T-helper 1 cell treated with Interleukin-12 subunit alpha and Interleukin-12 subunit beta and Interleukin-4 antibody, amounts not matched to agents 30 μg/mL and 1 μg/mL, for 36 hours (primary cell): ENCODE measurements around the gene KDM2B.

Experiments used
- H3K27ac Mint-ChIP-seq: one replicate; pipeline ENCODE4 v1.8.0; 2021; ENCODE audit warnings: mild to moderate bottlenecking, mixed read lengths
- H3K27me3 Mint-ChIP-seq: one replicate; pipeline ENCODE4 v1.8.0; 2021; ENCODE audit warnings: low read depth, mixed read lengths
- H3K36me3 Mint-ChIP-seq: one replicate; pipeline ENCODE4 v1.8.0; 2021; ENCODE audit warnings: low read depth, mixed read lengths
- H3K4me1 Mint-ChIP-seq: one replicate; pipeline ENCODE4 v1.8.0; 2021; ENCODE audit warnings: low read depth, mixed read lengths
- H3K4me3 Mint-ChIP-seq: one replicate; pipeline ENCODE4 v1.8.0; 2021; ENCODE audit warnings: mild to moderate bottlenecking, moderate library complexity, mixed read lengths
- H3K9me3 Mint-ChIP-seq: one replicate; pipeline ENCODE4 v1.8.0; 2021; ENCODE audit warnings: mixed read lengths

KDM2B gene

GRCh38 chr12:121467638-121468498 lies 113.0 kb downstream of the KDM2B start:
- H3K4me3 Mint-ChIP-seq, result no peak overlapping the region
- H3K36me3 Mint-ChIP-seq, result no peaks in the 10 kb centered on the region
- H3K27ac Mint-ChIP-seq, result no peak overlapping the region
- peaks cover 15% of the 10 kb centered on the region for H3K27me3 Mint-ChIP-seq
- peaks cover 17% of the 10 kb centered on the region for H3K4me1 Mint-ChIP-seq
- no peaks in the 10 kb centered on the region for H3K9me3 Mint-ChIP-seq

GRCh38 chr12:121466794-121467637 lies 113.8 kb downstream of the KDM2B start:
- H3K27ac Mint-ChIP-seq, result no peak overlapping the region
- peaks cover 19% of the 10 kb centered on the region for H3K4me1 Mint-ChIP-seq
- no peak overlapping the region for H3K4me3 Mint-ChIP-seq
- peaks cover 15% of the 10 kb centered on the region for H3K27me3 Mint-ChIP-seq
- no peaks in the 10 kb centered on the region for H3K36me3 Mint-ChIP-seq
- no peaks in the 10 kb centered on the region for H3K9me3 Mint-ChIP-seq

DNA sequence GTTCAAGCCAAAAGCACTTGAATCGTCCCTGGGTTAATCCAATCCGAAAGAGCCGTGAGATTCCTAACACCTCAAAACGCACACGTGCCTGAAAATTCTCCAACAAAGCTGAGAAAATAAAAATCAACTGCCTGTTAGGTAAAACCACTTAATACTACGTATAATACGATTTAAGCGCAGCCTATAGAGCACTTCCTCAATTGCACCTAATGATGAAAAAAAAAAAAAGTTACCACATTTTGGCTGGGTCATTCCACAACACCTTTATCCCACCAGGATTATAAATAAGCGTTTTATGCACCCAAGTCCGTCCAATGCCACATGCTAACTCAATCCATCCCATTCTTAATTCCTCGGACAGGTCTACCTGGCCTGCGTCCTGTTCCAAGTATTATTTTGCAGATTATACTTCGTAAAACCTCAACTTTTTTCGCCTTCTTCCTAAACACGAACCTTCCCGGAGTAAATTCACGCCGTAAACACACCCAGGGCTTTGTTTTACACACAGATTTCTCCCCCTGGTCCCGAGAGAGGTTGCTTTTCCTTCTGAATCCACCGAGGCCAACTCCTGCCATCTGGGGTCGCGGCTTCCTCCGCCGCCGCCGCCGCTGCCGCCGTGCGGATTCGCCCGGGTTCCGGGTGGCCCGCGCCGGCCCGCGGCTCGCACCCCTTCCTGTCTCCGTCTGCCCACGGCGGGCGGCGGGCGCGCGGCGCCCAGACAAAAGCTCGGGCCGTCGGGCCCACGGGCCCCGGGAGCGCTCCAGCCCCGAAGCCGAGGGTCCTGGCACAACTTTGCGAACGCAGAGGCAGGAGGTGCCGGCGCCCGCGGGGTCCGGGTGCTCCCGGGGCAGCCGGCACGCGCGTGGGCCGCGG lies 114.7 kb downstream of the KDM2B start:
- Mint-ChIP-seq H3K4me1 (peaks cover 25% of the 10 kb centered on the region), H3K36me3 (no peaks in the 10 kb centered on the region), H3K9me3 (no peaks in the 10 kb centered on the region), H3K27me3 (peaks cover 11% of the 10 kb centered on the region), H3K27ac (peak overlapping the region; percentile 87), H3K4me3 (peak overlapping the region; percentile 94)

- H3K36me3 Mint-ChIP-seq, result no peaks in the 10 kb centered on the region
- H3K27me3 Mint-ChIP-seq, result peaks cover 4% of the 10 kb centered on the region
- peaks cover 33% of the 10 kb centered on the region for H3K4me1 Mint-ChIP-seq
- no peaks in the 10 kb centered on the region for H3K9me3 Mint-ChIP-seq
- H3K4me3 Mint-ChIP-seq, result no peak overlapping the region
- H3K27ac Mint-ChIP-seq, result no peak overlapping the region
These were observed 116.5 kb downstream of the KDM2B start for GRCh38 chr12:121464331-121464730.

DNA sequence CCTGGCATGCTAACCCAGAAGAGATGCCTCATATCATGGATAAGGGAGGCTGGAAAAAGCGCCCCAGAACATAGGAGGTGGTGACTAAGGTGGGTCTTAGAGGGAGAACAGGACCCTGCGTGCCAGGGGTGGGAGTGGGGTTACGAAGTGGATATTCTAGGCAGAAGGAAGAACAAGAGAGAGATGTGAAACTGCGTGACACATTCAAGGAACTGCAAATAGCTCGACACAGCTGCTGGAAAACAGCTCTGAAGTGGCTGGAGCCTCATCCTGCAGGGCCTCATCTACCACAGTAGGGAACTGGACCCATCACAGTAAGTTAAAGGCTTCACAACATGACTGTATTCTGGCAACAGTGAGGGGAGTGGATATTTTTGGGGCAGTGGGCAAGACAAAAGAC lies 119.8 kb downstream of the KDM2B start:
- no peak overlapping the region for H3K4me3 Mint-ChIP-seq
- H3K4me1 Mint-ChIP-seq, result peaks cover 30% of the 10 kb centered on the region
- H3K27ac Mint-ChIP-seq, result no peak overlapping the region
- H3K9me3 Mint-ChIP-seq, result no peaks in the 10 kb centered on the region
- no peaks in the 10 kb centered on the region for H3K27me3 Mint-ChIP-seq
- H3K36me3 Mint-ChIP-seq, result no peaks in the 10 kb centered on the region

GRCh38 chr12:121456551-121456950 lies 124.3 kb downstream of the KDM2B start:
- peaks cover 21% of the 10 kb centered on the region for H3K4me1 Mint-ChIP-seq

GRCh38 chr12:121455766-121456420 lies 124.9 kb downstream of the KDM2B start:
- Mint-ChIP-seq H3K4me3 (no peak overlapping the region), H3K9me3 (no peaks in the 10 kb centered on the region), H3K4me1 (peaks cover 18% of the 10 kb centered on the region), H3K36me3 (peaks cover 10% of the 10 kb centered on the region), H3K27ac (peak overlapping the region; percentile 8), H3K27me3 (no peaks in the 10 kb centered on the region)

More at GRCh38 chr12:121456551-121456950, 124.3 kb downstream of the KDM2B start:
- H3K9me3 Mint-ChIP-seq, result no peaks in the 10 kb centered on the region
- peaks cover 6% of the 10 kb centered on the region for H3K36me3 Mint-ChIP-seq
- no peak overlapping the region for H3K27ac Mint-ChIP-seq
- H3K27me3 Mint-ChIP-seq, result no peaks in the 10 kb centered on the region
- H3K4me3 Mint-ChIP-seq, result no peak overlapping the region

GRCh38 chr12:121454921-121455320 lies 125.9 kb downstream of the KDM2B start:
- no peak overlapping the region for H3K4me3 Mint-ChIP-seq

DNA sequence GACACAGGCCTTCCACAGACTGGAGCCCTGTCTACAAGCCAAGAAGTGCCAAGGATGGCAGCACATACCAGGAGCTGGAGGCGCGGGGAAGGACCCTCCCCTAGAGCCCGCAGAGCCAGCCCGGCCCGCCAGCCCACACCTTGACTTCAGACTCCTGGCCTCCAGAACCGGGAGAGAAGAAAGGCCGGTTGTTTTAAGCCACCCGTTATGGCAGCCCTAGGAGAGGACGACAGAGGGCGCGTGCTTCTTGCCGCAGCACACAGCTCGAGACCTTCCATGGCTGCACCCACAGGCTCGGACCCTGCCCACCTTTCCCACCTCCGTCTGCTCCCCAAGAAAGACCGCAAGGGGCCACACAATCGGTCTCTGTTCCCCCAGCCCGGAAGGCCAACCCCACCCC lies 127.2 kb downstream of the KDM2B start:
- Mint-ChIP-seq H3K27me3 (no peaks in the 10 kb centered on the region), H3K4me3 (no peak overlapping the region), H3K9me3 (no peaks in the 10 kb centered on the region), H3K27ac (no peak overlapping the region), H3K4me1 (peaks cover 13% of the 10 kb centered on the region), H3K36me3 (peaks cover 15% of the 10 kb centered on the region)

More at GRCh38 chr12:121454921-121455320, 125.9 kb downstream of the KDM2B start:
- Mint-ChIP-seq H3K27ac (no peak overlapping the region), H3K27me3 (no peaks in the 10 kb centered on the region), H3K9me3 (no peaks in the 10 kb centered on the region), H3K36me3 (peaks cover 10% of the 10 kb centered on the region), H3K4me1 (peaks cover 12% of the 10 kb centered on the region)

GRCh38 chr12:121452985-121453360 lies 127.8 kb downstream of the KDM2B start:
- H3K4me3 Mint-ChIP-seq, result no peak overlapping the region
- H3K27ac Mint-ChIP-seq, result no peak overlapping the region
- no peaks in the 10 kb centered on the region for H3K9me3 Mint-ChIP-seq
- peaks cover 14% of the 10 kb centered on the region for H3K4me1 Mint-ChIP-seq
- H3K36me3 Mint-ChIP-seq, result peaks cover 16% of the 10 kb centered on the region
- H3K27me3 Mint-ChIP-seq, result no peaks in the 10 kb centered on the region

- Mint-ChIP-seq H3K9me3 (no peaks in the 10 kb centered on the region), H3K27ac (no peak overlapping the region), H3K36me3 (peaks cover 16% of the 10 kb centered on the region), H3K4me3 (no peak overlapping the region), H3K27me3 (no peaks in the 10 kb centered on the region), H3K4me1 (peaks cover 14% of the 10 kb centered on the region)
These were observed 128.4 kb downstream of the KDM2B start for GRCh38 chr12:121452340-121452984.

GRCh38 chr12:121451961-121452339 lies 128.9 kb downstream of the KDM2B start:
- Mint-ChIP-seq H3K27me3 (no peaks in the 10 kb centered on the region), H3K4me1 (peaks cover 14% of the 10 kb centered on the region), H3K4me3 (no peak overlapping the region), H3K27ac (no peak overlapping the region), H3K36me3 (peaks cover 16% of the 10 kb centered on the region), H3K9me3 (no peaks in the 10 kb centered on the region)

DNA sequence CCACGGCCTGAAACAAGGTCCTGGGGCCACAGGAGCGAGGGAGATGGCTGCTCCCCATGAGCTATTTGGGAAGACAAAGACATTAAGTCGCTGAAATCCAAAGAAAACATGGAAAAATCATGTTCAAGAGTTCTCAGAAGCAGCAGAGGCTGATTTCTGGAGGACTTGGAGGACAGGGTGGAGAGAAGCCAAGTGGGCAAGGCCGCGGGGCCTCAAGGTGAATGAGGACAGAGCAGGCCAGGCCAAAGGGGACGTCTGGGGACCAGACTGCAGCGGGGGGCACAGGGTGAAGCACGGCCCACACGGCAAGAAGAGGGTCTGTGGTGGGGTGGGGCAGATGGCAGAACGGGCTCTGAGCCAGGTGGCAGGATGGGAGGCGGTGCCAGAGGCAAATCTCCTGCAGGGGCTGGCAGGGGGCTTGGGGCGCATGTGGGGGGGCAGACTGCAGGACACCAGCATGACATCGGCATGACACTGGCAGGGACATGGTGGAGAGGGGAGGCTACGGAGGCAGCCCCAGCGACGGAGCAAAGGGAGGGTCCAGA lies 132.0 kb downstream of the KDM2B start:
- Mint-ChIP-seq H3K4me3 (no peak overlapping the region), H3K27me3 (no peaks in the 10 kb centered on the region), H3K27ac (peak overlapping the region; percentile 26), H3K9me3 (no peaks in the 10 kb centered on the region), H3K36me3 (peaks cover 16% of the 10 kb centered on the region), H3K4me1 (peaks cover 14% of the 10 kb centered on the region)
